ENCODE measurements around the gene SLFNL1.

SLFNL1 gene

DNA sequence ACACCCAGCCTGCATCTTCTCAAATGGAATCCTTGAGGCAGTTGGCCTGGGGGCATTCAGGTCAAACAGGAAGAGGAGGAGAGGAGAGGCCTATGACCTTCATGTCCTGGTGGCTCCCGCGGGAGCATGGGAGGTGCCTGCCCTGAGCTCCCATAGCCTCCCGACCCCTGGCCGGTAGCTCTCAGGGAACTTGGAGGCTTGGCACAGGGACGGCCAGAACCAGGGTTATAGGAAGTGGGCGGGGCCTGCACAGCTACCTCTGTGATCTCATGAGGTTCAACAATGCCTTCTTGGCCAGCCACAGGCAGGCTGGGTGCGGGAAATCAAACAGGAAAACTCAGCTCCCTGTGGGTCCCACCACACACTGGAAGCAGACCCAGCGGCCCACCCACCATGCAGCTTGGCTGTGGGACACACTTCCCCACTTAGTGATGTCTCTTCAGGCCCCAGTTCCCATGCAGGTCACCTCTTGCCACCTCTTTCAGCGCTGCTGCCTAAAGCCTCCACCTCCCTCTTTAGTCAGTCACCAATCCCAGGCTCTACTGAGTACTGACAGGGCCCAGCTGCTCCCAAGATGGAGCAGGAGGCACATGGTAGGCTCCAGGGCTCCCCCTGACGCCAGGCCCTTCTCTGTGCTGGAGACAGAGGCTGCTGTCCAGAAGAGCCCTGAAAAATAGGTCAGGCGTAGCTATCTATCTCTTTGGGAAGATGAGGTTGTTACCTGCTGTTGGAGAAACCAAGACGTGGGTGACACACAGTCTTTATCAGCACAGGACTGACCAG is at the start of gene SLFNL1:
TSS of gene SLFNL1 (minus strand) at position 200 of the 783 bp plus-strand sequence. CDS start 1,065 bp downstream, outside the sequence.
- no peak within 1 kb of the TSS for H3K27ac ChIP-seq
- no peak for DNase-seq (ENCODE audit: low read depth, low spot score)

DNA sequence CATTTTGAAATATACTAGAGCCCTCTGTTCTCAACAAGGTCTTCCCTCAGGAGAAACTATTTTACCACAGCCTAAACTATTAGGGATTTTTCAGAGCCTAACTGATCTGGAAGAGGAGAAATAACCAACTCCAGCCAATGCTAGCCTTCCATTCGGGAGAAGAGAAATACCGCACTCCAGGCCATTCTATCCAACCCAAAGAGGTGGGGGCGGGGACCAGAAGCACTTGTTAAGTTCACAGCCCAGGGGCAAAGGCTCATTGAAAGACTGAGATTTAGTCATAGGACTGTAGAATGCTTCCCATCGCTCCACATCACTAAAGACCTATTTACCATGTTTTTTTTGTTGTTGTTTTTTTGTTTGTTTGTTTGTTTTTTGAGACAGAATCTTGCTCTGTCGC is 35.4 kb upstream of the SLFNL1 start:
- DNase-seq (ENCODE audit: low read depth, low spot score): no peak
- H3K27ac ChIP-seq: no peak overlapping the region

DNA sequence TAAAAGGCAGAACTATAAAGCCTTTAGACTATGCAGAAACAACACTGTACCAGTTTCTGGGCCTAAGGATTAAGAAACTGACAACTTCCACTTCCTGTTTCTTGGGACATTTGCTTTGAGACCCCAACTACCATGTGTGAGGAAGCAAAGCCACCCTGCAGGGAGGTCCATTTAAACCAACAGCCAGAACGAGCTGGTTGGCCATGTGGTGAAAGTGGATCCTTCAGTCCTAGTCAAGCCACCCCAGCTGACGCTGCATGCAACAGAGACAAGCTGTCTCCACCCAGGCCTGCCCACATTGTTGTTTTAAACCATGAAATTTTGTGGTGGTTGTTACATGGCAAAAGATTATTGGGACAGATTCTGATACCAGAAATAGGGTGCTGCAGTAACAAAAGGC is 31.8 kb upstream of the SLFNL1 start:
- H3K27ac ChIP-seq: no peak overlapping the region
- DNase-seq (ENCODE audit: low read depth, low spot score): no peak

DNA sequence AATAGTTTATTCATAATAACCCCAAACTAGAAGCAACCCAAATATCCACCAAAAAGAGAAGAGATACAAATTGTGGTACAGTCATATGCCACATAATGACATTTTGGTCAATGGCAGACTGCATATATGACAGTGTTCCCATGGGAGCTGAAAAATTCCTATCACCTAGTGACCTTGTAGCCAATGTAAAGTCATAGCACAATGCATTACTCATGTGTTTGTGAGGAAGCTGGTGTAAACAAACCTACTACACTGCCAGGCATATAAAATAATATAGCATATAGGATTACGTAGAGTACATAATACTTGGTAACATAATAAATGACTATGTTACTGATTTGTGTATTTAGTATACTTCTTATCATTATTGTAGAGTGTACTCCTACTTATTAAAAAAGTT is 29.5 kb upstream of the SLFNL1 start:
- no peak overlapping the region for H3K27ac ChIP-seq
- no peak for DNase-seq (ENCODE audit: low read depth, low spot score)

DNA sequence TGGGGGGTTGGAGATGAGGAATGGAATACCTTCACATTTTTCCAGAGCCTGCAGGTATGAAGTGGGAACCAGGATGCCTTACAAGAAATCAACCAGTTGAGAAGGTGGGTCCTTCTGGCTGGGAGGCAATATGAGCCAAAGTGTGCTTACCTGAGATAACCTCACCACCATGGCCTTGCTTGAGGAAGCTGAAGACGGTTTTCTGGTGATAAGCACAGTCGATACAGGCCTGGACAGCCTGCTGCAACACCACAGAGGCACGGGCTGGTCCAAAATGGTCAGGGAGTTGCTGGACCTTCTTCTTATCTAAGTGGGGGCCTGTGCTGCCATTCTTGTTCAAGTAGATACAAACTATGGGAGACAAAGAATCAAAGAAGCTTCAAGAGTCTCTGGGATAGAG is 27.0 kb upstream of the SLFNL1 start:
- H3K27ac ChIP-seq: no peak overlapping the region
- no peak for DNase-seq (ENCODE audit: low read depth, low spot score)

DNA sequence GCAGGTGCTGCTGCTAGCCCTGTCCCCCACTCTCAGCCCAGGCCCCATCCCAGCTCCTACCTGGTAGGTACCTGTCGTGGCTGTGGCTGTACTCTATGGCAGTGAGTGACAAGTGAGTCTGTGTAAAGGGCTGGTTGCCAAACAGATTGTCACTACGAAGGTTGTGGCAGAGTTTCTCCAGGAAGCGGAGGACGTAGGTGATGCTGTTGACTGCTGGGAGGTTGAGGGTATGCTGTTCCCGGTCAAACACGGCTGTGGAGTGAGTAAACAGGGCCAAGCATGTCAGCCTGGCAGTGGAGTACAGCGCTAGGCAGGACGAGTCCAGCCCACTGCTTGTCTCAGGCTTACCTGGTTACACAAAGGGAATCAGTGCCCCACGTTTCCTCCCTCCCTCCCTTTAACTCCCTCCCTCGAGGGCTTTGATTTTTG is 24.8 kb upstream of the SLFNL1 start:
- H3K27ac ChIP-seq: peak overlapping the region; percentile 74
- DNase-seq (ENCODE audit: low read depth, low spot score): peak; percentile 27

DNA sequence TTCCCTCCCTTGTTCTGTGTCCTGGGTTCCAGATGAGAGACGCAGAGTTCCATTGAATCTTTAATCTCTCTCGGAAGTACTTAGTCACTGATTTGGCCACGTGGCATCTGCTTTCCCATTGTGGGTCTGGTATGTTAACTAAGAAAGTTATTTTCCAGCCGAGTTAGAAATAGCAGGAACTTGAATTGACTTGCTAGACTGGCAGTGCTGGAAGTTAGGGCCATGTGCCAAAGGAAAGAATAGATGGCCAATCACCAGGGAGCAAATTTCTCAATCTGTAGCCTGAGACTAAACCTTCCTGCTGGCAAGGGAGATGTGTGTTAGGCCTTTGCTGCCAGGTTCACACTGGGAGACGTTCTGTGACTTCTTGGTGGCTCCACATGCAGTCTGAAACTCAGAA is 24.2 kb upstream of the SLFNL1 start:
- DNase-seq (ENCODE audit: low read depth, low spot score): peak; percentile 86
- peak overlapping the region; percentile 74 for H3K27ac ChIP-seq

DNA sequence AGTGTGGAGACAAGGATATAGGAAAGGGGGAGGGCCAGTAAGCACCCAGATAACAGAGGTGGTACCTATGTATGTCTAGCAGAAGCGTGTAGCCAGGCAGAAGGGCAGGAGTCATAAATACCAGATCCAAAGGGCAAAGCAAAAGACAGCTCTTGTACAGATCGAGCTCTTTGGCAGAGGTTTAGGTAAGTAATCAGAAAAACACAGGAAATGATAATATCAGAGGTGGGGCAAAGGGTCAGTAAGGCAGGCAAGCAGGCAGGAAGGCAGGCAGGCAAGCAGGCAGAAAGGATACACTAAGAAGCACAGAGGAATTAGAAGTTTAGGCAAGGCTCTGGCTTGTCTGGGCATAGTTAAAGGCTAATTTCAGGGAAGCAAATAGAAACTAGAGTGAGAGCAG is 22.7 kb upstream of the SLFNL1 start:
- DNase-seq (ENCODE audit: low read depth, low spot score): no peak
- peak overlapping the region; percentile 74 for H3K27ac ChIP-seq

DNA sequence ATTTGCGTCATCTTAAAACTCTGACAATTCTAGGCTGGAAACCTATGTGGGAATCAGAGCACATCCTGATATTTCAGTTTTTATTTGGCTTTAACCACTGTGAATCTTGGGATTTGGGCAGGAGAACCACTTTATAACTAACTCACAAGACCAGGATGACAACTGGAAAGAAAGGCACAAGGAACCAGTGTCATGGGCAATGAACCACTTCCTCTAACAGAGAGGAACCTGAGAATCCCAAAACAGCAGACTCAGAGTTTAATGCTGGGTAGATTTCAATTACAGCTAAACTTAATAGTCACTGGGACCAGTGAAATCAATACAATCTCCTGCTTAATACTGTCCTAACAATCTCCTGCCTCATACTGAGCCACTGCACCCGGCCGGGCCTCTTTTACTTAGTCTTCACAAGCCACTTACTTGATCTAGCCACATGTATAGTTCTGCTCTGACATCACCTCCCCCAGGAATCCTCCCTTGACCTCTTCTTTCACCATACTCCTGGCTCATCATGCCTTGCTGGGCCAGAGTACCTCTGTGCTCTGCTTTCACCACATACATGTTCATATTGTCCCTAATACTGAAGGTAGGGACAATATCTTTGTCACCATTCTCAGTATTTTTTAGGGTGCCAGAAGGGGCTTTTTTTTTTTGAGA is 20.2 kb upstream of the SLFNL1 start:
- H3K27ac ChIP-seq: no peak overlapping the region
- DNase-seq (ENCODE audit: low read depth, low spot score): no peak

DNA sequence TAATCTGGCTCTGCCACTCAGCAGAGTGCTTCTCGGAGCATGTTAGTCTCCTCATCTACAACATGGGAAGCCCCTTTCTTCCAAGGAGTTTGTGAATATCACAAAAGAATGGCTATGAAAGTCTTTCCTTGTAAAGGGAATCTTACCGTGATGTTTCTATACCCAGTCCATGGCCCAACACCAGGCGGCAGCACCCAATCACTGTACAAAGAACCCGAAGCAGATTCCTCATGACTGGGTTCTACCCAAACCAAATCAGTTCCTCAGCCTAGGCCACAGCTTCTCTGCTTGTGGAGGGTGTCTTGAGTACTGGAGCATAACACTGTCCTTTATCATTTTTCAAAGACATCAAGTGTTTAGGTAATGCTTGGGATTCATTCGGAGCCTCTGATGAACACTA is 16.6 kb upstream of the SLFNL1 start:
- H3K27ac ChIP-seq: no peak overlapping the region

DNA sequence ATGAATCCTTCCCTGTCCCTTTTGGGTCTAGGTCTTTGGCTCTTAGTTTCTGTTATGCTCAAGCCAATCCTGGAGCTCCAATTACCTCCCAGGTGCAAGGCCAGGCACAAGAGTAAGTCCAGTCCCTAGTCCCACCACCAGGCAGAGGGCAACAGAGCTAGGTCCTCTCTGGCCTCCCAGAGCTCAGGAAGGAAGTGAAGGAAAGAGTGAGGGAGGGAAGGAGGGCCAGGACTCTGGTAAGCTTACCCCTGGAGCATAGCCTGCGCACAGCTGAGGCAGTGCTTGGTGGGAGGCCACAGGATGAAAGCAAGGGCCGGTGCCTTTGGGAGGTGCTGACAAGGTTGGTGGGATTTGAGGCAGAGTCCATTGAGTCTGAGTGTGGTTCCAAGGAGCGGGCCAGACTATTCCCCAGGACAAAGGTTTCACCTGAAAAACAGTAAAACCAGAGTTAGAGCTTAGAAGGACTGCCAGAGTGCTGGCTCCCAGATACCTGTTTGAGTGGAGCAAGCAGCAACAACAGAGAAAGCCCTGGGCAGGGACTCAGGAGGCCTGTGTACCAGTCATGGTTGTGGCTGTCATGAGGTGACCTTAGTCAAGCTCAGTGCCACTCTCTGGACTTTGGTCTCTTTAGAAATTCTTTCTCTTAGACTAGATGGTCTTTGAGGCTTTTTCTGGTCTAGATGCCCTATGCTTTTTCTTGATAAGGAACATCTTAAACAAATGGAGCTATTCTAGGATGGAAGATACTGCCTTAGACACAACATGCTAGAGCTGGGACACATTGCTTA is 15.8 kb upstream of the SLFNL1 start:
- H3K27ac ChIP-seq: no peak overlapping the region
- DNase-seq (ENCODE audit: low read depth, low spot score): no peak

More for the DNA sequence above, 16.6 kb upstream of the SLFNL1 start:
- no peak for DNase-seq (ENCODE audit: low read depth, low spot score)

DNA sequence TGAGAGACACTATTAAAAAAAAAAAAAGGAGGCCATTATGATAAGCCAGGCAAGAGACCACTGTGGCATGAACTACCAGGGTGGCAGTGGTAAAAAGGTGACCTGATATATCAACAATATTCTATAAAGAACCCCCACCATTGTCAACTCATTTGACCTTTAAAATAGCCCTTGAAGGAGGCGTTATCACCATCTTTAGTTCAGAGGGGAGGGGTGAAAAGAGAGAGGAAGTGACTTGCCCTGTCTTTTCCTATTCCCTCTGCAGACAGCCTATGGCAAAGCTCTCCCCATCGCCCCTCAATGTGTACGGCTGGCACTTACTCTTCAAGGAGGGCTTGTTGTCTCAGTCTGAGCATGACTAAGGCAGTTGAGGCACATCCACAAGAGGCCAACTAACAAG is 11.7 kb upstream of the SLFNL1 start:
- no peak for DNase-seq (ENCODE audit: low read depth, low spot score)
- no peak overlapping the region for H3K27ac ChIP-seq

DNA sequence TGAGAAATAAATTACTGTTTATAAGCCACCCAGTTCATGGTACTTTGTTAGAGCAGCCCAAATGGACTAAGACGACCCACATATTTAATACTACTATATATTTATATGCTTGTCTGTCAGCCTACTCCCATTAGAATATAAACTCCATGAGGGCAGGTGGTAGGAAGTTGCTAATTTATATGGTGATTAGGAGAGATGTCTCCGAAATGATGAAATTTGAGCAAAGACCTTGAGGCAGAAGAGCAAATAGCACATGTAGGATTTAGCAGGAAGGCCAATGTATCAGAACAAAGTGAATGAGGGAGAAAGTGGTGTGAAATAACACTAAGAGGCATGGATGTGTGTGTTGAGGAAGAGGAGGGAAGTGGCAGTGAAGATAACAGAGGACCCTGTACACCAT is 10.6 kb upstream of the SLFNL1 start:
- DNase-seq (ENCODE audit: low read depth, low spot score): no peak
- H3K27ac ChIP-seq: no peak overlapping the region

DNA sequence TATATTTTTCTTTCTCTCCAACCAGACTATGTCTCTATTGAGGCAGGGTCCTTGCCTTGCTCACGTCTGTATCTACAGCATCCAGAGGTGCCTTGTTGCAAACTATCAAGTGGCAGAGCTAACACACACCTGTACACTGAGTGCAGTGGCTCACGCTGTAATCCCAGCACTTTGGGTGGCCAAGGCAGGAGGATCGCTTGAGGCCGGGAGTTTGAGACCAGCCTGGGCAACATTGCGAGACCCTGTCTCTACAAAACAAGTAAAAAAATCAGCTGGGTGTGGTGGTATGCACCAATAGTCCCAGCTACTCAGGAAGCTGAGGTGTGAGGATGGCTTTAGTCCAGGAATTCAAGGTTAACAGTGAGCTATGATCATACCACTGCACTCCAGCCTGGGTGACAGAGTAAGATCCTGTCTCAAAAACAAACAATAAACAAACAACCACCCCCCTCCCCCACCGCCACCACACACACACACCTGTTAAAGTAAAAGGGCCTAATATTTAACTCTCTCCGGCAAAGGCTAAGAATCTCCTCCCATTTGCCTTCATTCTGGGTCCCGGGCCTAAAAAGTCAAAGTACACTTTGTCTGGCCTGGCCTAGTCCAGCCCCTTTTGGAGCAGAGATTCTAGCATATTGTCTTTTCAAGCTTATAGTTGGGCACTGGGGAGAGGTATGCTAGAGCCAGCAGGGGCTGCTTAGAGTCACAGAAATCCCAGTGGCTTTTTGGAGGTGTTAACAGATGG is 9.5 kb upstream of the SLFNL1 start:
- no peak for DNase-seq (ENCODE audit: low read depth, low spot score)
- H3K27ac ChIP-seq: no peak overlapping the region

DNA sequence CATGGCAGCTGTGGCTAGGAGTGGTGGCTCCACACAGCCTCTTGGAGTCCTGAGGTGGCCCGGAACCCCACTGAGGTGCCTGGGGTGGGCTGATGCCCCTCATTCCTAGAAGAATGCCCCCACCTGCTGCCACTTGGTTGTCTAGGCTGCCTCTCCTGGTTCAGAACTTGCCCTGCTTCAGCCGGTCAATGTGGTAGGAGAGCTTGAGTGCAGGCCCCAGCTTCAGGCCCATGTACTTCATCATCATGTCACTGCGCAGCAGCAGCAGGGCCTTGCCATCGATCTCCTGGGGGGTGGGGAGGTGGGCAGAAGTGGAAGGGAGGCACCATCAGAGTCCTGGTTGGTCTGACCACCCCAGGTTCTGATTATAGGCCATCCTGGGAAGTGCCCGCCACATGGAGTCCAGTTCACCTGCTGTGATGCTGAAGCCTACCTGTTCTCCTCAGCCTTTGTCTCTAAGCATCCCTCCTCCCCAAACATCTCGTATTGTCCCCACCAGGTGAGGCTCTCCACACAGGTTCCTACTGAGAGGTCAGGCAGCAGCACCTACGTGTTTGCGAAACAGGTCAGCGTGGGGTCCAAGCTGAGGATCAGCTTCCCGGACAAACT is 6.6 kb upstream of the SLFNL1 start:
- no peak for DNase-seq (ENCODE audit: low read depth, low spot score)
- H3K27ac ChIP-seq: no peak overlapping the region

DNA sequence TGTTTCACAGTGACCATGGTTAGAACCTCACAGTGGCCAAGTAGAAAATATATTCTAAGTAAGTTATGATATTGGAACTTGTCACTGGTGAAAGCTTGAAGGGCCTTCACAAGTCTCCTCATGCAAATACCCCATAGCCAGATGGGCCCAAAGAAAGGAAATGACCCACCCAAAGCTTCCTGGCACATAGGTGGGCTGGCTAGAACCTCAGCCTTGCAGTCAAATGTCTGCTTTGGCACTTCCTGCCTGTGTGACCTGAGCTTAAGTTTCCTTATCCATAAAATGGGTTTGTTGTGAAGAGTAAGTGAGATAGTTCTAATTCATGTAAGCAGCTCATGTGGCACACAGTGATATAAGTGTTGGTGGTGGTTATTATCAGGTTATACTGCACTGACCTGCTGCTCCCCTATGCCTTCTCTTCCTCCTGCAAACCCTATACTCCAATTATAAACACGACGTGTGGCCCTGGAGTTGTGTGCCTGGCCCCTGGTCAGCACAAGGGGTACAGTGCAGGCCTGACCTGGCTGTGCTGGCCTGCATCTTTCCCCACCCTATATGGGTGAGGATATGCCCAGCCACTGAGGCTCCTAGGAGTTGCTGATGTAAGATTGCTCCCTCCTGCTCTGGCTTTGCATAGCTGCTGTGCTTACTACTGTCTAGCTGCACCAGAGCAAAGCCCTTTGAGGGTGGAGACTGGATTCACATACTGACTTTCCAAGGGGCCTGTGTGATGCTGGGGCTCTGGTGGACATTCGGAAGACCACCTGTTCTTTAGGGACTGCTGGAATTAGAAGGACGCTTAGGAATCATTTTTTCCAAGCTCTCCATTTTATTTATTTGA is 4.7 kb upstream of the SLFNL1 start:
- no peak for DNase-seq (ENCODE audit: low read depth, low spot score)
- H3K27ac ChIP-seq: no peak overlapping the region

DNA sequence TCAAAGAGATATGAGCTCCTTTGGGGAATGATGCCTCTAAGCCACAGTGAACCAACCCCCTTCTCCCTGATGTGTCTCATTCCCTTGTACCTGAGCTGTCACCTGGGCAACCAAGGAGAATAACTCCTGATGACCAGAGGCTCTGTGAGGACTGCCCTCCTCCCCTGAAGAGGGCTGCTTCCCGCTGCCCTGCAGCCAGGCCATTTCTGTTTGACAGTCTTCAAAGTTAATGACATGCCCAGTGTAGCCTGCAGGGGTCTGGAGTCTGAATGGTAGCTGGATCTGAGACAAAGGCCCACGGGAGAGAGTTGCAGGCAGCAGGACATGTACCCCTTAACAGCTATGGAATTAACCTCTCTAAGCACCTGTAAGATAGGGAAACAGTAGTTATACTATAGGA is 3.4 kb upstream of the SLFNL1 start:
- no peak overlapping the region for H3K27ac ChIP-seq
- no peak for DNase-seq (ENCODE audit: low read depth, low spot score)

DNA sequence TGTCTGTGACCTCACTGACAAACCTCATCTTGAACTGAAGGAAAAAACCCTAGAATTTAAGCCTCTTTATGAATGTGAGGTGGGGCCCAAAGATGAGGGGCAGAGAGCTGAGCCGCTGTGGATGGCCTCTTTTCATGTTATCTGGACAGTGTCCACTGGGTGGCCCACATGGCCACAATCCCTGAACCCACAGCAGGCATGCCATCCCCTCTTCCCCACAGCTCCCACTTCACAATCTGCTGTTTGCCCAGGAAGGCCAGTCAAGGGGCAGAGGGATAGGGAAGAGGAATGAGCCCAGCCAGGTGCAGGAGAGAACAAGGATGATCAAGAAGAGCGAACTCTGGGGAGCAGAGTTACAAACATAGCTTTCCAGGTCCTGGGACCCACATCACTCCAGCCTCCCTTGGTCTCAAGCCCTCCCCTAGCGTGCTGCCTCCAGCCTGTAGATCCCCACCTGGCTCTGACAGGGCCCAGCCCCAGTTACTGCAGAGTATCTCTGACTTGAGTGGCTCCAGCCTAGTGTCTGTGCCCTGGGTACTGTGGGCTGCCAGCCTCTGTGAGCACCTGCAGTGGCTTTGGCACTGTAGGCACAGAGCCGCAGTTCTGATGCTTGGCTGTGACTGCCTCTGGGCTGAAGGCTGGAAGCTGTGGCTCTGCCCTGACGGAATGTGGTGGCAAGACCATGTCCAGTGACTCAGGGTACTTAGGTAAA is 1.9 kb upstream of the SLFNL1 start:
- H3K27ac ChIP-seq: no peak overlapping the region

DNA sequence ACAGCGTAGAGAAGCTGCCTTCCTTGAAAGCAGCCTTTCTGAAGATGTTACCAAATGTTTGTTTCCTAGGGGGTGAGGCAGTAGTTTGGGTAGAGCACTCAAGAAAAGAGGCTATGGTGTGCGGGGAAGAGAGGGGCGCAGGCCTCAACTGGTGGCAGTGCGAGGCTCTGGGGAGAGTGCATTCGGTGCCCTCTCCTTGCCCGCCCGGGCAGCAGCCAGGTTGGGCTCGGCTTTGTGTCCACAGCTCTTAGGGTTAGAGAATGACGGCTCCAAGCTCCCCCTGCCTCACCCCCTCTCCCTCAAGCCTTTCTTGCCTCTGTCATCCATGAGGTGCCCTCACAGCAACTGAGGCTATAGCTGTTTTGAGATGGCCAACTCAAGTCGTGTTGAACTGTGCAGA is 899 bp upstream of the SLFNL1 start:
- no peak for DNase-seq (ENCODE audit: low read depth, low spot score)
- no peak overlapping the region for H3K27ac ChIP-seq

More for the DNA sequence above, 1.9 kb upstream of the SLFNL1 start:
- no peak for DNase-seq (ENCODE audit: low read depth, low spot score)

Measured in epithelial cell of prostate (primary cell).